ENCODE data around the gene CCDC71. TPM values are rescaled to one million over a fixed set of nuclear protein-coding genes. Genes with fewer than 3 reads are reported as not detected.

The CCDC71 gene
- total RNA-seq, 4 donors from 2014 or later, result 12.4 to 39.3 (median 37.5) TPM

DNA sequence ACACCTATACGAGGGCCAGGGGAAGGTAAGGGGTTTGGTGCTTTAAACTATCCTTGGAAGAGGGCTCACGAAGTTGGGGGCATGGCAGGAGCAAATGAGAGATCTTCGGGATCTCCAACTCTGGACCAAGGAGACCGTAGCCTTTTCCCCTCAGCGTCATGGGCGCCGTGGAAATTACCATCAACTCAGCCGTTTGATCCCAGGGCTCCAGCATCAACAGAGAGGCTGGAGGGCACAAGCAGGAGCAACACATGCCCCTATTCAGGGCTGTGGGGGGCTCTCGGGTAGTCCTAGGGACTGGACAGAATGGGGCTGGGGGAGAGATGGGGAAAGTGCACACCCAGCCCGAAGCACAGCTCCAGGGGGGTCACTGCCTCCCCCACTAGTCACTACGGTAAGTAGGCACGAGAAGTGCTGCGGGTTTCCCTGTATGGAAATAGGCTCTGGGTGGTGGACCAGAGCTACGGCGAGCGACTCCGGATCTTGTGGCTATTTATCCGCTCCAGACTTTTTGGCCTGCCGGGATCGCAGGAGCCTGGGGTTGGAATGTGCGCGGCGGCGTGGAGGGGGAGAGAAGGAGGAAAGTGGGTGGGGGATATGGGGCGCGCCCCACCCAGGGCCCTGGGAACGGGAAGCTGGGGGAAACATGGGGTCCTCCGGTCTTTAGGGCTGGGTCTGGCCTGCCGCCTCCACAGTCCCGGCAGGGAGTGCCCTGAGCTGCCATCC lies 32.7 kb downstream of the CCDC71 start:
- peak in 1 of 6 experiments; percentile 11 for TF ChIP-seq CTCF (IDR thresholded peaks at IDR 0.05)
- peak in 1 of 2 donors; percentile 43 for TF ChIP-seq POLR2A (IDR thresholded peaks at IDR 0.05)
- Histone ChIP-seq H3K9me3 (no peaks in the 10 kb centered on the region), H3K4me3 (peak overlapping the region; percentile 37 to 66 (median 50)), H3K27me3 (no peaks in the 10 kb centered on the region), H3K4me1 (peaks cover 0 to 37% (median 0%) of the 10 kb centered on the region in 4 donors), H3K27ac (peak overlapping the region; percentile 64 to 87 (median 74)), H3K36me3 (peaks cover 0 to 13% (median 0%) of the 10 kb centered on the region in 3 donors)
- peak; percentile 25 to 86 (median 84) for DNase-seq

GRCh38 chr3:49132437-49133225 lies 33.5 kb downstream of the CCDC71 start, which contains the start of gene LAMB2:
Gene LAMB2, minus strand, starts transcription at chr3:49133050. Its CDS starts 183 bp downstream, at chr3:49132867.
- no peak for TF ChIP-seq CTCF (IDR thresholded peaks at IDR 0.05)
- peak; percentile 48 to 64 for TF ChIP-seq POLR2A (IDR thresholded peaks at IDR 0.05)
- peak within 1 kb of the TSS; percentile 37 to 66 (median 50) for H3K4me3 ChIP-seq
- peak within 1 kb of the TSS; percentile 64 to 87 (median 74) for H3K27ac ChIP-seq
- H3K4me1 ChIP-seq, result peaks cover 0 to 37% (median 0%) of the 10 kb centered on the region in 4 donors
- H3K27me3 ChIP-seq, result no peaks in the 10 kb centered on the region
- DNase-seq, result peak in 2 of 3 donors; percentile 78 to 83
- H3K36me3 ChIP-seq, result peaks cover 0 to 13% (median 0%) of the 10 kb centered on the region in 3 donors
- no peaks in the 10 kb centered on the region for H3K9me3 ChIP-seq

DNA sequence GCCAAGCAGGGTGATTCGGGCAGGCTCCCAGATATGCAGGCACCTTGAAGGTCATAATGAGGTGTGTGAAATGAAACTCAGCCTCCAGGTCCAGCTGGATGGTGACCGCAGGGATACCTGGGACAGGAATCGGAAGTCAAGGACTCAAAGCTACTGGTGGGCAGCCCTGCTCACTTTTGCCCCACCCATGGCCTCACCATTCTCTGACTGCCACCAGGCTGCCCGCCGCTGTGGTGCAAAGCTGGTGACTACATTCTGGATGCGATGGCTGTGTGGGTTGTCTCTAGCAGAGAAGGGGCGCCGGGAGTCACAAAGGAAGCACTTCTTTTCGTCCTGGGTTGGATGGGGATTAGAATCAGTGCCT lies 34.1 kb downstream of the CCDC71 start:
- Histone ChIP-seq H3K4me3 (peak overlapping the region; percentile 37 to 66 (median 50)), H3K27ac (peak overlapping the region; percentile 64 to 87 (median 74)), H3K4me1 (peaks cover 0 to 37% (median 0%) of the 10 kb centered on the region in 4 donors), H3K36me3 (peaks cover 0 to 13% (median 0%) of the 10 kb centered on the region in 3 donors), H3K9me3 (no peaks in the 10 kb centered on the region), H3K27me3 (no peaks in the 10 kb centered on the region)
- no peak for DNase-seq
- TF ChIP-seq CTCF (IDR thresholded peaks at IDR 0.05), result no peak
- TF ChIP-seq POLR2A (IDR thresholded peaks at IDR 0.05), result no peak

GRCh38 chr3:49131576-49131975 lies 34.6 kb downstream of the CCDC71 start:
- Histone ChIP-seq H3K36me3 (peaks cover 0 to 18% (median 0%) of the 10 kb centered on the region in 3 donors), H3K27me3 (no peaks in the 10 kb centered on the region), H3K27ac (peak overlapping the region in 1 of 4 donors; percentile 76), H3K4me1 (peaks cover 0 to 37% (median 0%) of the 10 kb centered on the region in 4 donors), H3K9me3 (no peaks in the 10 kb centered on the region), H3K4me3 (peak overlapping the region in 2 of 4 donors; percentile 60 to 66)
- no peak for TF ChIP-seq POLR2A (IDR thresholded peaks at IDR 0.05)
- no peak for TF ChIP-seq CTCF (IDR thresholded peaks at IDR 0.05)
- DNase-seq, result no peak

- H3K4me3 ChIP-seq, result no peak overlapping the region
Observed at GRCh38 chr3:49131040-49131439, 35.1 kb downstream of the CCDC71 start.

More at GRCh38 chr3:49131040-49131439, 35.1 kb downstream of the CCDC71 start:
- peaks cover 0 to 23% (median 0%) of the 10 kb centered on the region in 3 donors for H3K36me3 ChIP-seq
- H3K9me3 ChIP-seq, result no peaks in the 10 kb centered on the region
- peaks cover 0 to 37% (median 0%) of the 10 kb centered on the region in 4 donors for H3K4me1 ChIP-seq
- H3K27me3 ChIP-seq, result no peaks in the 10 kb centered on the region
- TF ChIP-seq POLR2A (IDR thresholded peaks at IDR 0.05), result no peak
- no peak for TF ChIP-seq CTCF (IDR thresholded peaks at IDR 0.05)
- H3K27ac ChIP-seq, result no peak overlapping the region
- no peak for DNase-seq

Data from Peyer's patch (tissue), 4 donors.